GM18526 (cell line): ENCODE measurements around the gene CADM1.

ENCODE experiments used
- POLR2A ChIP-seq: IDR thresholded peaks from 3 replicates; pipeline ENCODE4 v1.6.1; 2011; ENCODE audit not compliant: insufficient read length; ENCODE audit errors: extremely low read depth

CADM1 gene

DNA sequence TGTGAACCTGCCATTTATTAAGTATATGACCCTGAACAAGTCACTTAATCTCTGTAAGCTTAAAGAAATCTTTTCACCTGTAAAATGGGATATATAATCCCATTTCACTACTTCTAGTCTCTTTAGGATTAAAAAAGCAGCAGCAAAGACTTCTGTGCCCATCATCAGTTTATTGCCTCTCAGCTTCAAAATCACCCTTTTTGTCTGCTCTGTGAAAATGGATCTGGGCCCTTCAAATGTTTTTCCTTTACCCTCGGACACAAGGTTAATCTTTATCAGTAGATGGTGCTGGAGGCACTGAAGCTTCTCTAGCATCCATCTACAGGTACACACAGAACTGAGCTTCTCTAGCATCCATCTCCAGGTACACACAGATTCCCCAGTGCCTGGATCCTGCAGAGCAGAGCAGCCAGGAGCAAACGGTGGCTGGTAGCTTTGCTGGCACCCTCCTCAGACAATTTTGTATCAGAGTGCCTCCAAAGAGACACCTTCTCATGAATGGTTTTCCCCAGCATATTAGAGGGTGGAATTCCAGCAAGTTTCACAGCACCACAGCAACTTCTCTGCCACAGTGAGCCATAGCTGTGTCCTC, 56.8 kb downstream of the CADM1 start:
- TF ChIP-seq POLR2A = no peak

DNA sequence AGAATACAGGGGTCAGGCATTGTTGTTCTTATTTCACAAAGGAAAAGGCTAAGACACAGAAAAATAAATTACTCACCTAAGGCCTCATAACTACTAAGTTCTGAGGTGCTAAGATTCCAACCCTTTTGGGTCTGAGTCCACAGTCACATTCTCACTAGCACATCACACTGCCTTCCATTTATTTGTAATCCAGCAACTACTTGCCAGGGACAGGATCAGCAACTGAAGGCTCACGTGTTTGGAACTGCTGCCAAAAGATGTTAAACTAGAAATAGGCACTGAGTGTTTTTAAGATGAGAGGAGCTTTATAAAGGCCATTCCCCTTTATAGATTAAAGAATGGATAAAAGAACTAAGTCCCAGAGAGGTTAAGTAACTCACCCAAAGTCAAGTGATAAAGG, 58.0 kb downstream of the CADM1 start:
- TF ChIP-seq POLR2A = no peak

DNA sequence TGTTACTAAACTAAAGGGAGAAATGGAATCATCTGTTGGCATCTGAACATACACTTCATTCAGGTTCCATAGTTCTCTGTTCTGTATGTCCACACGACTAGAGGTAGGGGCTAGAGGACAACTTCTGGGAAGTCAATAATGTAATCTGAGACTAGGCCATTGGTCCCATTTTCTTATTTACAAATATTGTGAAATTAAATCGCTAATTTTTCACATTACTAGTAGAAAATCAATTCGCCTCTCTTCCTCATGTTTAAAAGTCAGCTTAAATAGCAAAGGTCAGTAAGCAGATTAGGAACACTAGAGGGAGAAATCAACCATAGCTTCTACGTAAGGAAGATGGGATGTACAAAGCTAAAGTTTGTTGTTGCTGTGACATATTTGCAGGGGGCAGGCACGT, 59.7 kb downstream of the CADM1 start:
- no peak for TF ChIP-seq POLR2A

DNA sequence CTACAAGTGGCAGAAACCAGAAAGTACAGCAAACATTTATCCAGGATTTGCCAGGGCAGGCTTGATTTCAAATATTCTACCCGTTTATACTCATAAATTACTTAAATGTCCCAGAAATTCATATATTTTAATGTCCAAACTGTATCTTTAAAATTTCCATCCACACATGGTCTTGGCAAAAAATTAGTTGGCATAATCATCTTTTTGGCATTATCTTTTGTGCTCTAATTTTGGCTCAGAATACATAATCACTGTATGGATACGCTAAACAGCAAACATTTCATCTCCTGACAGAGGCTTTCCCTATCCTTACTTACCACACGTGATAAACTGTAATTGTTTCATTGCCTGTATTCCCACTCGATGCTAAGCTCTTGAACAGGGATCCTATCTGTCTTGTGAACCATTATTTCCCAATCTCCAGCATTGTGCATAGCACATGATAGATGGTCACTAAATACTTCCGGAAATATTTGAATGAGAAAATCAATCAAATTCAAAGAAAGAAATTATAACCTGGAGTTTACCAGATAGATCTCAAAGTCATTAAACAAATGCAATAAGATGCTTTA, 64.2 kb downstream of the CADM1 start:
- no peak for TF ChIP-seq POLR2A

DNA sequence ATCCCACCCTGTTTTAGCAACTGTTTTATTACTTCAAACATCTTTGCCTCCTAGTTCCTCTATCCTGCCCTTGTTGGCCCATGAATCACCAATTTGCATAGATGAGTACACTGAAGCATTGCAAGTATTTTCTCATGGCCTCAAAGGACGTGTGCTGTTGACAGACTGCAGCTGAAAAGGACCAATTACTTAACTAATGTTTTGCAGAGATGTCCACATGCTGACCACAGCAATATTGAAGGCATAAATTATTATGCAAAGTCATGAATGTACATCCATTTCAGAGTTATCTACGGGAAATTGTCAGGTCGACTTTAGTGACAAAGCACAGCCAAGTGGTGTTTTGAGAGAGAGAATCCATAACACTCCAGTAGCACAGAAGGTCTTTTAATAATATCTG, 64.8 kb downstream of the CADM1 start:
- no peak for TF ChIP-seq POLR2A

DNA sequence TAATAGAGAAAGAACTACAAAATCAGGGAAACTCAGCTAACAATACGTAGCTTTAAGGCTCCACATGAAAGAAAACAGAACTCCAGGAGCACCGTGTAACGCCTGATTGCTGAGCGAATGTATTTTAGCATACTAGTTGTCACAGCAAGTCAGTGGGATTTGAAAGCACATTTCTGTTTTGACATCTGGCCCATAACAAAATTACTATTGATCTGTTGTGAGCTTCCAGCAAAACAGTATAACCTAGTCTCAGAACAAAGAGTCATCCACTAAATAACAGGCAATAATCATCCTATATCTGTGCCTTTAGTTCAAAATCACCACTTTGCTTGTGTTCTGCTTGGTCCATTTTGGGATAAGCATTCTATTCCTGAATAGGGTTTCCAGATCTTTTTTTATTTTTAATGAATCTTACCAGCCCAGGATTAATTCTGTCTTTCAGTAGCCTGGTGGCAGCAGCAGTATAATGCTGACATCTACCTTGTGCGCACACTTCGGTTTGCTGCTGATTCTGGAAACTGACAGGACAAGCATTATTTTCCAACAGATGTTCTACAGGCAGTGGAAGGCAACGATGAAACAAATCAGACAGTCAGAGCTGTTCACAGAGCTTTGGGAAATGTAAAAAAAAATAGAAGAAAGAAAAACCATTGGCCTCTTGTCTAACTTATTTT, 66.2 kb downstream of the CADM1 start:
- TF ChIP-seq POLR2A = no peak

DNA sequence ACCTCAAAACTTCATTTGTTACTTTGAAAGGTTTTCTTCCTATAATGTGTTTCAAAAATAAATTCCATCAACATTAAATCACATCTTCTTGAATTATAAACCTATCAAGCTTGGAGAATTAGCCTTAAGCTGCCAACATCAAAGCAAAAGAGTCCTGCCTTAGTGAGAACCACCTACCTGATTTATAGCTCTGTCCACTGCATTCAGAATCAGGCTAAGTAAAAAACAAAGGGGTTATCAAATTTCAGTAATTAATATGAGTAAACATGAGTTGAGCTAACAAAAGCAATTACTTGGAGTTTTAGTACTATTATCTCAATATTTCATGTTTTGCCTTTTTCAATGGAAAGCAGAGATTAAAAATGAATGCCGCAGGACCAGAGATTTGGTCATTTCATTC, 73.9 kb downstream of the CADM1 start:
- no peak for TF ChIP-seq POLR2A

DNA sequence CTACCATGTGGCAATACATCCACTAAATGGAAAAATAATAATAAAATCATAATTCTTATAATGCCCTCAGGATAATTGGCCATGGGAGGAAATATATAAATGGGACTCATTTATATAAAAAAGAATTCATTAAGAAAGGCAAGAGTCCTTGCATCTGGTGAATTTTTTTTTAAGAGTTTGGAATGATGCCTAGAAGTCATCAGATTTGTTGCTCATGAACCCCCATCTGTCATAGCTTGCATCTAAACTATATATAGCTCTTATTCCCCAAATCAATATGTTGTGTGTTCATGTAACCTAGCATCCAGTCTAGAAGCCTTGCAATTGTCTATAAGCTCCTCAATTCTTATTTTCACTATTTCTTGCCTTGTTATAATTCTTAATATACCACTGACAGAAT, 75.9 kb downstream of the CADM1 start:
- no peak for TF ChIP-seq POLR2A

DNA sequence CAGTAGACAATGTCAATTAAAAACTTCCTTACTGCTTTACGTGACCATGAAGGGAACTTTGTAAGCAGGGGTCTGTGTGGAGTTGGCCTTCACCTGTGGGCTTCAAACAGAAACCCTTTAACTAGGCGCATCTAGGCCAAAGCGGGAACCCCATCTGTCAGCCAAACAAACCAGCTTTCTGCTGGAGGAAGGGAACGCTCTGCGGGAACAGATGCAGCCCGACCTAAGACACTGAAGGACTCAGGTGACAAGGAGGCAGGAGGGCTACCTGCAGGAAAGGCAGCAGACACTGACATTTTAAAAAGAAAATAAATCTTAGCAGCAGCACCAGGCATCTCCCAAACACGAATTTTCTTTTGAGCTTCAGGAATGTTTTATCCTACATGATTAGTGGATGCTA, 78.4 kb downstream of the CADM1 start:
- TF ChIP-seq POLR2A = no peak

DNA sequence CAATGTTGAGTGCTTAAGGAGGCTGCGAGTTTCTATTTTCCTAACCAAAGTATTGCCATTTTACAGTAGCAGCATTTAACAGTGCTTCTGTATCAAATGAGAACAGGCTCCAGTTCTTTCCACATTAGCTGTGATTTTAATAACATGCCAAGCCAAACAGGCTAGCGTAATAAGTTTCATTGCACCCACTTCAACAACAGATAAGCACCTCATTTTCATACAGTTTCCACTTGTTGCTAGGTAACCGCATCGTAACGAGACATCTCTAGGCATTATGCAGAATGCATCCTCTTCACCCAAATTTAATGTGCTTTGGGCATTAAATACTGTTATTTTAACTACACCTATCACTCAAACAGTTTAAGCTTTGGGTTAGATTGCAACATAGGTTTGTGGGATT, 79.0 kb downstream of the CADM1 start:
- TF ChIP-seq POLR2A = no peak

DNA sequence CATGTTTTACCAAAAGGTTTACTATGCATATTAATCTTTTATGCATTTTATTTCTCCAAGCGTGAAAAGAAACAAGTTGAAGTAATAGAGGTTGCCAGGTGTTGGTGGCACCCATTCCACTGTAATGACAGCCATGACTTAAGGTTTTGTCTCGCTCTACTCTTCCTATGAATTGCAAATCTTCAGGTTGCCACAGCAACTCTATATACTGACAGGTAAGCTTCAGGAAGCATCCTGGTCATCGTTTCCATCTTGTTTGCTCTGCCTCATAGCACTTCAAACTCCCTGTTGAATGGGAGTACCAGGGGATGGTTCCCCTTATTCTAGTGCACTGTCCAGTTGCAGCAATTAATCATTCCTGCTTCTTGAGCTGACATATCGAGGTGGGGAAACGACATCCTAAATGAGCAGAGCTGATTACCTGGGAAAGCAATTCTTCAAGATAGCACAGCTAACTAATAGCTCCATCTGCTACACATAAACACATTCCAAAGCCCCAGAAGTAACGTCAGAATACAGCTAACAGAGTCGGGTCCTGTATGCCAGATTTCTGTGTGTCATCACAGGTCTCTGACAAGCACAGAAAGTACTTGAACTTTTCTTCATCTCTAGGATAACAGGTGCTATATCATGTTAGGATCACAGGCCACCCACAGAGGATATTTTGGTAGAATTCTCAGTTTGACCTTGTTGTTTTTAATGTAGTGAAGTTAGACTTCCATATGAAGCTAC, 80.3 kb downstream of the CADM1 start:
- TF ChIP-seq POLR2A = no peak

DNA sequence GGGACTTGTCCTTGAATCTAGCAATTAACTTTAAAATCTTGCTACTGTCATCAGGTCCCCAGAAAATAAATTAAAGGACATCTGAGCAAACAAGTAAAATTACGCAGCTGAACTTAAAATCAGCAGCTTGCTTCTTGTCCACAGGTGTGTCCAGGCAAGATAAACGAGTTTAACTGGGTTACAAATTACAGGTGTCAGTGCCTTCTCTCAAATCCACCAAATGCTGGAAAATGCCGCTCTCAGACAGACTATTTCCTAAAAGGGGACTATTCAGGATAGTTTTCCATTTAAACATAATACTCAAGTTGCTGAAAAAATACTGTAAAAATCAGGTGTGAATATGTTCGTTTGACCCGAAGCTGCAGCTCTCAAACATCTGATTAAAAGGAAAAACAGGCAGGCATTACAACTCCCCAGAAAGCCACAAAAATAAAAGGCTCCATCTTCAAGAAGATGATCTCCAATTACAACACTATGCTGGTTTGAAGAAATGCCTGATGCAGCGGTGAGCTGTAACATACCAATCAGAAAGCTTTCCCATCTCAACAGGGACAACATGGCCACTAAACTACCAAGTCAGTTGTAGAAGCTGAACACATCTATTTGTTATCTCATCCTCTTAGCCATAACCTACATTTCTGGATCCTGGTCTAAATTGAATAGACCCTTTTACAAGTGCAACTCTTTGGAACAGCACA, 82.1 kb downstream of the CADM1 start:
- no peak for TF ChIP-seq POLR2A

DNA sequence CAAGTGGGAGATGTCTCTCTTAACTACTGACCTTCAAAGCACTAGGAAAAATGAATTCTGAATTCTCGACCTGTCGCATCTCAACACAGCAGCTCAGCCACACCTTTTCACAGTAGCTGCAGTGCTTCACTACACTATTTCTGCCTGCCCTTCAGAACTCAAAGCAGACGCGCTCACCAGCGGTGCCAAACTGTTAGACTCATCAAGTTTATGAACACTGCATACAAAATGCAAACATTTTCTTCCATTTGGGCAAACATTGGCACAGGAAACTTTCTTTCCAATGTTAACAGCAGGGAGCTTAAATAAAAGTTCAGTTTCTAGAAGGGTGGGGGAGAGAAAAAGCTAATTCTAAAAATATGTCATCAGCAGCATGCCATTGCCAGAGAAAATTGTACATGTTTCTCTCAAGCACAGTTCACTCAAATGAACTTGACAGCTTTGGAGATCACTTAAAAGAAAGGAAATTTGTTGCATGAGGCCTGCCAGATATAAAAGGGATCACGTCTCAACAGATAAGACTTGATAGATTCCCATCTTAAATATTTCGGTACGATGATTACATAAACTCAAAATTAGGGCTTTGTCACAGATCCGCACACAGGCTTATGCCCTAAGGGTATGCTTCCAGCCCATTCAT, 82.7 kb downstream of the CADM1 start:
- no peak for TF ChIP-seq POLR2A

DNA sequence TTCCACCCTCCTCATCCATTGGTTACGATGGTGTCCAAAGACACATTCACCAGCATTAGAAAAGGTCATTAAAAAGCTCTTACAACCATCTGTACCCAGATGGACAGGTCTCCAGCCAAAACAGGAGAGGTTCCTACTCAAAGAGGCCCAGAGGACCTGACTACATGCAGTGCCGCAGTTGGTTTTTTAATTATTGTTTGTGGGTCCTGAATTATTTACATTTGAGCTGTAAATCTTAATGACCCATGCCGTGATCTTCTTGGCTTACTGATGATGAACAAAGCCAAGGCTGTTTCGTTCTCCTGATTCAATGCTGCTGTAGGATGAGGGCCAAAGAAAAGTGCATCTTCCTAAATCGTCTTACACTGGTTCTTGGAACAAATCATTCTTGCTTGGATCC, 83.7 kb downstream of the CADM1 start:
- no peak for TF ChIP-seq POLR2A

DNA sequence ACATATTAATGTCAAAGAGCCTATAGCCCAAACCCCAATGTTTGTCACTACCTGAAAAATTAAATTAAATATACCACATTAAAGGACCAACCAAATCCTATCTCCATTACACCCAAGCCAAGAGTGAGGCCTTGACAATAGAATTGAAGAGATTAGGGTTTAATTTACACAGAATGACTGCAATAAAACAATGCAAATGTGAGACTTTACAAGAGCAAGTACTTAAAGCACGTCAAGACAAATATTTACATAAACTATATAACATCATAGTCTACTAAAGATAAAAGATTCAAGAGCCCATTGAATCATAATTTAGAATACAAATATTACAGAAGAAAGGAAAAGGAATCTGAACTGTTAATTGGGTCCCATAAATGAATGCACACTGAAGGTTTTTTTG, 85.6 kb downstream of the CADM1 start:
- no peak for TF ChIP-seq POLR2A
